Activated T-helper 1 cell treated with anti-CD3 and anti-CD28 coated beads, Interleukin-2, amount 50 U/mL, for 16 hours (primary cell): Measurements from ENCODE around the gene GREB1L.
"Not testable (repeated sequence)": the region's sequence is repeated elsewhere in the genome, so short reads cannot be mapped to it uniquely, and the experiment has no call there.

Source experiments
- DNase-seq, 2 donors: peaks; one replicate each; pipeline ENCODE4 v3.0.0-alpha.2; 2020; ENCODE audit warnings: low read depth in 1 of 2, low spot score in 1 of 2

Gene GREB1L

GRCh38 chr18:21262979-21263378, 20.9 kb downstream of the GREB1L start:
- no peak for DNase-seq

- DNase-seq, result no peak
Measured at GRCh38 chr18:21264651-21265050, 22.6 kb downstream of the GREB1L start.

DNA sequence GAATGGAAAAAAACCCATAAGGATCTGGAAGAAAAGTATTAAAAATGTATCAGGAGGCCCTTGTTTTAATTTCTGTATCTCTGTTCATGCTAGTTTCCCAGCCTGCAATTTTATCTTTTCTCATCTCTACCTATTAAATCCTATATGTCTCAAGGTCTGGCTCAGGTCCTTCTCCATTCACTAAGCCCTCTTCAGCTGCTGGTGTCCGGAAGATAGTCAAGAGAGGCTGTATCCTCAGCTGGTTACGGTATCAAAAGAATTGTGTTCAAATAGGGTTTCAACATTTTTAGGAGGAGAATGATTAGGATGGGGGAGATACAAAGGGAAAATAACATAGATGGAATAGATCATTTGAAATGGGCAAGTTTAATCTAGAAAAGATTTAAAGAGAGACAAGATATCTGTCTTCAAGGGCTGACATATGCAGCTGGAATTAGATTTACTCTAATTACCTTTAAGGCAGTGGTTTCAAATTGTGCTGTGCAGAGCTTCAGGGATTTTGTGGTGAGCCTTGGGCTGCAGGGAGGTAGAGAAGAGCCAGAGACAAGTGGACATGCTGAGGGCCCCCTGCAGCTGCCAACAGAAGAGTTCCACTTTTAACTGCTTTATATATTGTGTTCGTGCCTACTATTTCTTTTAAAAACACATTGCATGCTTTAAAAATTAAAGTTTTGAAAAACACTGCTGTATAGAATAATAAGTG, 24.1 kb downstream of the GREB1L start:
- DNase-seq, result no peak

DNA sequence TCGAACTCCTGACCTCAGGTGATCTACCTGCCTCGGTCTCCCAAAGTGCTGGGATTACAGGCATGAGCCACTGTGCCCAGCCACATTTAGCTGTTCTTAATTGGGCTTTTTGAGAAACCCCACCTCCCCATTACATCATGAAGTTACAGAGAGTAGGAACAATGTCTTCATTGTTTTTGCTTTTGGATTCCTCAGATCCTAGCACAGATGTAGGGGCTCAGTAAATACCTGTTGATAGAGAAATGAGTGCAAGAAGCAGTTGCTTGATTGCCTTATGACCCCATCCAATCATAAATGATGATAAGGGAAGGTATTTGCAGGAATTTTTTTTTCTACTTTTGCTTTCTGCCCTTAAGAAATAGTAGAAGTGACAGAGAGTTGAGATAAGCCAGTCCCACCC, 25.4 kb downstream of the GREB1L start:
- DNase-seq, result no peak

DNA sequence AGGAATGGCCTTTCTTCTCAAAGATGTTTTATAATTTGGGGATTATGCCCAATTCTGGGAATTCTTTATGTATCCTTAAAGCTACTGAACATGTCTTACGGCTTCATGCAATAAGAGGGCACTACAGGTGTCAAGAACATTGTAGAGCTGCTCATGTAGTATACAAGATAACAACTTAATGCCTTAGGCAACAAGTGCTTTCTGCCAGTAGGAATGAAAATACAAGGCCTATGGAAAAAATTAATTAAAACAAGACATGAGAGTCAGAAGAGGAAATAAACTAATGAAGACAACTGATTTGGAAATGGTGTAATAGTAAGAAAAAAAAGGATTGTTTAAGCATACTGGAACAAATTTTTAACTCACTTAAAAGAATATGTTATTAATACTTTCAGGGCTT, 27.3 kb downstream of the GREB1L start:
- no peak for DNase-seq

DNA sequence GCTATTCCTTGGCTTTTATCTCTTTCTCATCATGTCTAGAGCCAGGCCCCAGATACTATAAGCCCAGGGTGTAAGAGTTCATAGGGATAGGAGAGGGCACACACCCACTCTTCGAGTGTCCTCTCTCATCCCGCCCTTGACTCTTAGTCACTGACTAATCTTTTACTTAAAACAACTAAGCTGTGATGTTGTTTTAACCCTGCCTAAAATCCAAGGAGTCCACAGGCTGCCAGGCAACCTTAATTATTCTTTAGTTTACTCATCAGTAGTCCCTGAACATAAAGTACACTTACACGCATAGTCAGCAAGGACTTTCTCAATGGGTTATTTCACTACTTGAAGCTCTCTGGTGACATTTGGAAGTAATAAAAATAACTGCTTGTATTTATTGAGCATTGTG, 28.4 kb downstream of the GREB1L start:
- DNase-seq, result no peak

GRCh38 chr18:21272016-21272579, 30.1 kb downstream of the GREB1L start:
- no peak for DNase-seq

DNA sequence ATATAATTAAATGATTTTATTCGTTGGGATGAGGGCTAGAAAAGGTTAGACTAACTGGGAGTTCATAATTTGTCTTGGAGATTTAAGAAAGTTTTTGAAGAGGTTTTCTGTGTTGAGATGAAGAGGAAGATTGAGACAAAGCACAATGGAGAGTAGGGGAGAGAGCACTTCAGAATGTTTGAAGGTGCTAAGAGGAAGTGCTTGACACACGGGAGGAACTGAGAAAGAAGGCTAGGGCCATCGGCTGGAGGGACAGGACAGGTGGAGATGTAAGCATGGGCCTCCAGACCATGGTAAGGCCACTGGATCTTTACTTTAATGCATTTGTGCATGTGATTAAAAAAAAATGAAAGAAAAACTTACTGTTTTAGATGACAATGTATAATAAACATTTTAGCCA, 31.5 kb downstream of the GREB1L start:
- DNase-seq, result no peak

GRCh38 chr18:21275645-21276044, 33.6 kb downstream of the GREB1L start:
- no peak for DNase-seq

DNA sequence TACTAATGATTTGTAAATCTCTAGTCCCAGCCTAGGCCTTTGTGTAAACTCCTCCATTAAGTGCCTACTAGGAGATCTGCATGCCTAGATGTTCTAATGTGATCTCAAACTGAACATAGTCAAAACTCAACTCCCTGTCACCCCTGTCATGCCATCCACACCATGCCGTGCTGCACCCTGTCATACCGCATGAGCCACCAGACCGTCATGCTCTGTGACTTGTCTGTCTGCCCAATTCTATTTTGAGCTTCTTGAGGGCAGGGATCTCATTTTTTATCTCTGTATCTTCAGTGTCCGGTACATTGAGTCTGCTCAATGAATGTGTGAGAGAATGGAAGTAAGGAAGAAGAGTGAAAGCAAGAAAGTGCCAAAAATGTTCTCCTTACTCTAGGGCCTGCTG, 35.5 kb downstream of the GREB1L start:
- no peak for DNase-seq

- not testable (repeated sequence) for DNase-seq
Measured at GRCh38 chr18:21278218-21278617, 36.2 kb downstream of the GREB1L start.

GRCh38 chr18:21281603-21282002, 39.6 kb downstream of the GREB1L start:
- DNase-seq, result no peak

DNA sequence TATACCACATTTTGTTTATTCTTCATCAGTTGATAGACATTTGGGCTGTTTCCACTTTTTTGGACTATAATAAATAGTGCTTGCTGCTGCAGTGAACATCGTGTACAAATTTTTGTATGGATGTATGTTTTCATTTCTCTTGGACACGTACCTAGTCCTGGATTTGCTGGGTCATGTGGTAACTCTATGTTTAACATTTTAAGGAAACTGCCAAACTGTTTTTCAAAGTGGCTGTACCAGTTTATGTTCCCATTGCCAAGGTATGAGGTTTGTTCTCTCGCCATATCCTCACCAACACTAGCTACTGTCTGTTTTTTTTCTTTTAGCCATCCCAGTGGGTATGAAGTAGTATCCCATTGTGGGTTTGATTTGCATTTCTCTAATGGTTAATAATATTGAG, 42.5 kb downstream of the GREB1L start:
- DNase-seq, result no peak

DNA sequence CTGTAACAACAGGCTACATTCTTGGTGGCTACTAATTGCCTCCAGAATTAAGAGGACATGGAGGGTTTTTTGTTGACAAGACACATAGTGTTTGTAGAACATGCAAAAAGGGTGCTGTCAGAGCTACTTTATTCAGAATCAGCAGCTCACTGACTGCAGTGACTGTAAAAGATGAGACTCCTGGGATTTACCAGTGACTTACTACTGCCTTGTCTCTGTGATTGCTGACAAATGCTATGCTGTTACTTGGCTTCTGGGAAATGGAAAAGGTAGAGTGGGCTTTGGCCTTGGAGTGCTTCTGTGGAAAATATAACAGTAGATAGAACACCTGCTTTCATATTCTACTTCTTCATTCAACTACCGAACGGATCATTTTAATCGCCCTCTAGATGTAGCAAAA, 47.8 kb downstream of the GREB1L start:
- DNase-seq, result no peak

- no peak for DNase-seq
Measured at GRCh38 chr18:21291106-21291505, 49.1 kb downstream of the GREB1L start.

- DNase-seq, result no peak
Measured at GRCh38 chr18:21293479-21293878, 51.4 kb downstream of the GREB1L start.

DNA sequence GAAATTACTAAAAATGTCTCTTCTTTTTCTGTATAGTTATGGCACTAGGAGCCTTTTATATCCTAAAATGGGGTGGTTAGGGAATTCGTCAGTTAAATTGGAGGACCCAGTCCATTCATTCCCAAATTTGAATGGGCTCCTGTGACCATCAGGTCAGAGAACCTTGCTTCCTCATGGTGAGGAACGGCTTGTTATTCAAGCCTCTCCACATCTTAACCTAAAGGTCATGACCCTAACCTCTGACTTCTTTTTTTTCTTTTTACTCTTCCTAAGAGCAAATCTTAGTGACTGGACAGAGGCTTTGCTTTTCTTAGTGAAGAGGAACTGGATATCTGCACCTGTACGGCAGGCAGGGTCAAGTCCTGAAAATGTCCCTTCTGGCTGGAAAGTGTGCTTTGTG, 53.1 kb downstream of the GREB1L start:
- no peak for DNase-seq

GRCh38 chr18:21296045-21296444, 54.0 kb downstream of the GREB1L start:
- no peak for DNase-seq

DNA sequence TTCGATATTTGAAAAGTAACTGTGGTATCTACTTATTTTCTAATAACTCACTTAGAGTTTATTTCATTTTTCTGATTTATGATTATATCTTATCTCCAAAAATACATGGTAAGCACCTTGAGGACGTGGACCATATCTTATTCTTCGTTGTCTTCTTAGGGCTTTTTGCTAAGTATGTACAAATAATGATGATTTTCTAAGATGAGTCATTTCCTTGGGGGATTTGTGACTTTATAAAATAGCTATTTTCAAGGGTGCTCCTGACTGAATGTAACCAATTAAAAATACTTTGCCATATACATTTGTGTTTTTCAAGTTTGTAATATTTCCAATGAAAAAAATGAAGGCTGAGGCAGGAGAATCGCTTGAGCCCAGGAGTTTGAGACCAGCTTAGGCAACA, 56.3 kb downstream of the GREB1L start:
- no peak for DNase-seq

GRCh38 chr18:21300035-21300907, 58.2 kb downstream of the GREB1L start:
- no peak for DNase-seq

DNA sequence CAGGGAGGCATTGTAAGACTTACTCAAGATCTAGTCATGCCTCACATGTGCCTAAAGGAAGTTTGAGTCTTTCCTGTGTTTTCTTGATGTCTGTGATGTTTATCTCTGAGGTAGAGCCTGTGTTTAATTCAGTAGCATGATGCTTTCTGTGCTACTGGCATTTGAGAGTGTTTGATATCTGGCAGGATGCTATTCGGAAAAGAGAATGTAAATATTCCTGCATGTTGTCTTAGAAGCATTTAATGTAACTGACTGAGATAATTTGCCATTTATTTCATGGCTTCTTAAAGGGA, 58.8 kb downstream of the GREB1L start:
- no peak for DNase-seq

DNA sequence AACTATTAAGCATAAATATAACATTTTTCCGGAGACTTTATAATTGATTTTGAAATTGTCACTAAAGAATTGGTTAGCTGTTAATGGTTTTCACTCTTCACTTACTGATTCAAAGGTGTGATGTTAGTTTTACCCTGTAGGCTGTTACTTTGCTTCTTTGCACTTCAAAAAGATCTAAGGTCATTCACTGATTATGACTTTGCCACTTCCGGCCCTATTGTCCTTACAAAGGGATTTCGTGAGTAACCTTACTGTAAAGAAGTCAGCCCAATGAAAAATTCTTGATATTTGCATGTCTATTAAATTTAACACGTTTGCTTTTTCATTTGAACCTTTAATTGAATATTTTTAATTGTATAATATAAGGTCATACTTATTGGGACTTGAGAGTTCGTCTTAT, 61.4 kb downstream of the GREB1L start:
- no peak for DNase-seq

GRCh38 chr18:21303895-21304294, 61.9 kb downstream of the GREB1L start:
- no peak for DNase-seq
